Mucosa of stomach (tissue), 1 donor: ENCODE data around the gene ZPR1.
A peak's percentile ranks its signal among the peaks of the same experiment; 100 is the strongest.
"Not testable (repeated sequence)": the region's sequence is repeated elsewhere in the genome, so short reads cannot be mapped to it uniquely, and the experiment has no call there.

Experiments
- H3K27me3 ChIP-seq: one replicate; pipeline ENCODE4 v1.7.0; 2013; ENCODE audit warnings: mild to moderate bottlenecking, low read length; ENCODE audit not compliant: control insufficient read depth, insufficient read depth
- H3K36me3 ChIP-seq: one replicate; pipeline ENCODE4 v1.7.0; 2013; ENCODE audit warnings: low read length; ENCODE audit not compliant: control insufficient read depth, insufficient read depth
- H3K4me1 ChIP-seq: one replicate; pipeline ENCODE4 v1.7.0; 2013; ENCODE audit warnings: mild to moderate bottlenecking, low read length; ENCODE audit not compliant: control insufficient read depth, insufficient read depth
- H3K4me3 ChIP-seq: one replicate; pipeline ENCODE4 v1.7.0; 2013; ENCODE audit warnings: low read length
- H3K9ac ChIP-seq: one replicate; pipeline ENCODE4 v1.7.0; 2013; ENCODE audit warnings: mild to moderate bottlenecking, low read length, moderate library complexity
- H3K9me3 ChIP-seq: one replicate; pipeline ENCODE4 v1.7.0; 2013; ENCODE audit warnings: mild to moderate bottlenecking, low read length, moderate library complexity; ENCODE audit not compliant: control insufficient read depth
- donor health status: Pancreatic carcinoma.

ZPR1 gene

GRCh38 chr11:116814502-116814901 is 26.7 kb upstream of the ZPR1 start:
- H3K4me3 ChIP-seq = no peak overlapping the region
- no peaks in the 10 kb centered on the region for H3K36me3 ChIP-seq
- no peaks in the 10 kb centered on the region for H3K9me3 ChIP-seq
- peaks cover 18% of the 10 kb centered on the region for H3K4me1 ChIP-seq
- H3K9ac ChIP-seq = no peak overlapping the region
- no peaks in the 10 kb centered on the region for H3K27me3 ChIP-seq

- no peaks in the 10 kb centered on the region for H3K9me3 ChIP-seq
- H3K27me3 ChIP-seq = no peaks in the 10 kb centered on the region
- H3K4me1 ChIP-seq = peaks cover 21% of the 10 kb centered on the region
- no peaks in the 10 kb centered on the region for H3K36me3 ChIP-seq
- H3K4me3 ChIP-seq = no peak overlapping the region
- H3K9ac ChIP-seq = no peak overlapping the region
Observed at GRCh38 chr11:116813781-116814471, 26.1 kb upstream of the ZPR1 start.

- H3K4me3 ChIP-seq = no peak overlapping the region
- H3K9ac ChIP-seq = no peak overlapping the region
- no peaks in the 10 kb centered on the region for H3K9me3 ChIP-seq
- H3K36me3 ChIP-seq = no peaks in the 10 kb centered on the region
- no peaks in the 10 kb centered on the region for H3K27me3 ChIP-seq
- H3K4me1 ChIP-seq = peaks cover 27% of the 10 kb centered on the region
Observed at GRCh38 chr11:116813170-116813569, 25.3 kb upstream of the ZPR1 start.

- peaks cover 36% of the 10 kb centered on the region for H3K4me1 ChIP-seq
- no peaks in the 10 kb centered on the region for H3K36me3 ChIP-seq
- H3K4me3 ChIP-seq = no peak overlapping the region
- no peaks in the 10 kb centered on the region for H3K9me3 ChIP-seq
- no peaks in the 10 kb centered on the region for H3K27me3 ChIP-seq
- no peak overlapping the region for H3K9ac ChIP-seq
Observed at GRCh38 chr11:116812109-116812508, 24.3 kb upstream of the ZPR1 start.

GRCh38 chr11:116811194-116811593 is 23.4 kb upstream of the ZPR1 start:
- no peaks in the 10 kb centered on the region for H3K36me3 ChIP-seq
- no peak overlapping the region for H3K4me3 ChIP-seq
- no peak overlapping the region for H3K9ac ChIP-seq
- no peaks in the 10 kb centered on the region for H3K27me3 ChIP-seq
- H3K9me3 ChIP-seq = no peaks in the 10 kb centered on the region
- H3K4me1 ChIP-seq = peaks cover 44% of the 10 kb centered on the region

GRCh38 chr11:116808262-116809175 is 20.7 kb upstream of the ZPR1 start:
- no peaks in the 10 kb centered on the region for H3K9me3 ChIP-seq
- no peaks in the 10 kb centered on the region for H3K27me3 ChIP-seq
- H3K4me3 ChIP-seq = peak overlapping the region; percentile 29
- H3K36me3 ChIP-seq = no peaks in the 10 kb centered on the region
- H3K9ac ChIP-seq = peak overlapping the region; percentile 54
- H3K4me1 ChIP-seq = peaks cover 40% of the 10 kb centered on the region

GRCh38 chr11:116807601-116808261 is 19.9 kb upstream of the ZPR1 start:
- Histone ChIP-seq H3K9me3 (no peaks in the 10 kb centered on the region), H3K9ac (no peak overlapping the region), H3K27me3 (no peaks in the 10 kb centered on the region)

GRCh38 chr11:116804001-116804400 is 16.2 kb upstream of the ZPR1 start:
- H3K27me3 ChIP-seq = no peaks in the 10 kb centered on the region
- no peak overlapping the region for H3K9ac ChIP-seq
- no peaks in the 10 kb centered on the region for H3K9me3 ChIP-seq
- no peak overlapping the region for H3K4me3 ChIP-seq
- peaks cover 27% of the 10 kb centered on the region for H3K4me1 ChIP-seq
- no peaks in the 10 kb centered on the region for H3K36me3 ChIP-seq

More at GRCh38 chr11:116807601-116808261, 19.9 kb upstream of the ZPR1 start:
- H3K4me1 ChIP-seq = peaks cover 36% of the 10 kb centered on the region
- H3K36me3 ChIP-seq = no peaks in the 10 kb centered on the region
- H3K4me3 ChIP-seq = no peak overlapping the region

- not testable (repeated sequence) for H3K4me3 ChIP-seq
Observed at GRCh38 chr11:116801662-116802061, 13.8 kb upstream of the ZPR1 start.

GRCh38 chr11:116800610-116801009 is 12.8 kb upstream of the ZPR1 start:
- Histone ChIP-seq H3K9ac (no peak overlapping the region), H3K4me3 (no peak overlapping the region), H3K9me3 (no peaks in the 10 kb centered on the region), H3K27me3 (no peaks in the 10 kb centered on the region), H3K4me1 (peaks cover 11% of the 10 kb centered on the region), H3K36me3 (no peaks in the 10 kb centered on the region)

More at GRCh38 chr11:116801662-116802061, 13.8 kb upstream of the ZPR1 start:
- H3K9me3 ChIP-seq, H3K9ac ChIP-seq, H3K27me3 ChIP-seq, H3K36me3 ChIP-seq: not testable (repeated sequence)
- H3K4me1 ChIP-seq = peaks cover 19% of the 10 kb centered on the region

- no peaks in the 10 kb centered on the region for H3K36me3 ChIP-seq
- no peak overlapping the region for H3K4me3 ChIP-seq
Observed at GRCh38 chr11:116798368-116798767, 10.5 kb upstream of the ZPR1 start.

GRCh38 chr11:116797816-116798215 is 10.0 kb upstream of the ZPR1 start:
- Histone ChIP-seq H3K4me1 (peaks cover 11% of the 10 kb centered on the region), H3K9ac (no peak overlapping the region), H3K27me3 (no peaks in the 10 kb centered on the region), H3K4me3 (no peak overlapping the region), H3K36me3 (no peaks in the 10 kb centered on the region), H3K9me3 (no peaks in the 10 kb centered on the region)

More at GRCh38 chr11:116798368-116798767, 10.5 kb upstream of the ZPR1 start:
- Histone ChIP-seq H3K9ac (no peak overlapping the region), H3K9me3 (no peaks in the 10 kb centered on the region), H3K4me1 (peaks cover 11% of the 10 kb centered on the region), H3K27me3 (no peaks in the 10 kb centered on the region)
